LNCAP (cell line): ENCODE results near the gene AXIN1.

Experiments
- CTCF ChIP-seq: fragments of 450-650 bp; IDR thresholded peaks from 2 replicates; pipeline ENCODE4 v1.5.1; 2017; ENCODE audit warnings: mild to moderate bottlenecking

The AXIN1 gene

DNA sequence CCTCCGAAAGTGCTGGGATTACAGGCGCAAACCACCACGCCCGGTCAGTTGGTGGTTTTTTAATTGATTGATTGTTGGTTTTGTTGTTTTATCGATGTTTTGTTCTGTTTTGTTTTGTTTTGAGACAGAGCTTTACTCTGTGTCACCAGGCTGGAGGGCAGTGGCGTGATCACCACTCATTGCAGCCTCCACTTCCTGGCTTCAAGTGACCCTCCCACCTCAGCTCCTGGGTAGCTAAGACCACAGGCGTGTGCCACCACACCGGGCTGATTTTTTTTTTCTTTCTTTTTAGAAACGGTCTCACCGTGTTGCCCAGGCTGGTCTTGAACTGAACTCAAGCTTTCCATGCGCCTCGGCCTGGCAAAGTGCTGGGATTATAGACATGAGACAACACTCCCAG is 105.5 kb downstream of the AXIN1 start:
- TF ChIP-seq CTCF = no peak

DNA sequence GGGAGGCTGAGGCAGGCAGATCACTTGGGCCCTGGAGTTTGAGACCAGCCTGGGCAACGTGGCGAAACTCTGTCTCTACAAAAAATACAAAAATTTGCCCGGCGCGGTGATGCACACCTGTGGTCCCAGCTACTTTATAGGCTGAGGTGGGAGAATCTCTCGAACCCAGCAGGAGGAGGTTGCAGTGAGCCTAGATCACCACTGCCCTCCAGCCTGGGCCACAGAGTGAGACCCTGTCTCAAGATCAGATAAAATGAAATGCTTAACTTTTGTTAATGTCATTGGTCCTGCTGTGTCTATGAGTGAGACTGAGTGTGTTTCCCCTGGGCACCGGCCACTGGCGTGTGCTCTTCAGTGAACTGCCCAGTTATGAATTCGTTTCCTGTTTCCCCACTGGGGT is 107.4 kb downstream of the AXIN1 start:
- no peak for TF ChIP-seq CTCF

GRCh38 chr16:243348-243747 is 109.2 kb downstream of the AXIN1 start:
- TF ChIP-seq CTCF = no peak

GRCh38 chr16:242281-242680 is 110.2 kb downstream of the AXIN1 start:
- TF ChIP-seq CTCF = no peak

- TF ChIP-seq CTCF = no peak
These were observed 112.0 kb downstream of the AXIN1 start for GRCh38 chr16:240559-240958.

DNA sequence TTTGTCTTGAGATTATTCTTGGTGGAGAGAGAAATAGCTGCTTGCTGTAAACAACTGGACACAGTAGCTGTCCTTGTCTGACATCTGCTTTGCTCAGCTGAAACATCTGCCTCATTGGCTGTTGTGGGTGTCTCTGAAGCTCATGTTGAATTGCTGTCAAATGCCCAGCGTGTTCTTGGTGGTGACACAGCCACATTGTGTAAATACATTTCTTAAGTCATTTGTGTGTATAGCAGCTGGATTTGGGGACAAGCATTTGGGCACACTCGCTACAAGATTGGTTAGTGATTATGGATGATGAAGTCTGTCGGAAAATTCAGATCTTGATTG is 112.6 kb downstream of the AXIN1 start:
- no peak for TF ChIP-seq CTCF
